OCI-M1 (cell line): ENCODE results near the gene MYL11.

ENCODE experiments used
- DNase-seq: peaks from one replicate; lab custom pipeline; 2025; lab: John Stamatoyannopoulos, UW

The MYL11 gene

GRCh38 chr16:30371248-30371816 is 3.3 kb upstream of the MYL11 start:
- DNase-seq, result no peak

GRCh38 chr16:30372038-30372712 is 2.4 kb upstream of the MYL11 start:
- no peak for DNase-seq

DNA sequence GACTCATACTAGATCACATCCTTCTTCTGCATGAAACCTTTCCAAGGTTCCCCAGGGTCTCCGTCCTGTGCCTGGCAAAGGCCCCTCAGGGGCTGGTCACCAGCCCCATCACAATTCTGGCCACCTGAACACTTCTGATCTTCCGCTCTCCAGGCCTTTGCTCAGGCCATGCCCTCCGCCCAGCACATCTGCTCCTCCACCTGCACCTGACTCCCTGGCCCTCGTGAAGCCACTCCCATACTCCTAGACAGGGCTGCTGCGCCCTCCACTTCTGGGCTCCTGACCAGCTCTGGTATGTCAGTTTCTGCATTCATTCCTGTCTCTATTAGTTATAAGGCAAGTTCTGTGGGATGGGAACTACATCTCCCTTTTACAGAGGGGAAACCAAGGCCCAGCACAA is 1.9 kb upstream of the MYL11 start:
- no peak for DNase-seq

DNA sequence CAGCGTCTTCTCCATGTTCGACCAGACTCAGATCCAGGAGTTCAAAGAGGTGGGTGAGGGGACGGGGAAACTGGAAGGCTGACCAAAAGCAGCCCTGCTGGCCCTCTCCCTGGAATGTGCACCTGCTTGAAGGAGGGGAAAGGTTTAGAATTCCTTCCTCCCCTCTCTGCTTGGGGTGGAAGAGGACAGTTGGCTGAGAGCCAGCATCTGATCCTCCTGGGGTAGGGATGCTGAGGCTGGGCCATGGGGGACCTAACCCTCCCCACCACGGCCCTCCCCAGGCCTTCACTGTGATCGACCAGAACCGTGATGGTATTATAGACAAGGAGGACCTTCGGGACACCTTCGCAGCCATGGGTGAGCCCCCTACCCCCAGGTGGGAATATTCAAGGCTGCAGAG is 1.3 kb downstream of the MYL11 start:
- no peak for DNase-seq

DNA sequence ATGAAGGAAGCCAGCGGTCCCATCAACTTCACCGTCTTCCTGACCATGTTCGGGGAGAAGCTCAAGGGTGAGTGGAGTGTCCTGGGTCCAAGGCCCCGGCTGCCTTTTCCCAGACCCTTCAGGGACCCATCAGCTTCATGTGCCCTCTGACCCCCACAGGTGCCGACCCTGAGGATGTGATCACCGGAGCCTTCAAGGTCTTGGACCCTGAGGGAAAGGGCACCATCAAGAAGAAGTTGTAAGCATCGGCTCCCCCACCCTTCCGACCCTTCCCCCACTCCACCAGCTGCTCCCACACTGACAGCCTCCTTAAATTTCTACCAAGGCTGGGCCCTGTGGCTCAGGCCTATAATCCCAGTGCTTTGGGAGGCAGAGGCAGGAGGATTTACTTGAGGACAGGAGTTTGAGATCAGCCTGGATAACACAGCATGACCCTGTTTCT is 1.9 kb downstream of the MYL11 start:
- no peak for DNase-seq

DNA sequence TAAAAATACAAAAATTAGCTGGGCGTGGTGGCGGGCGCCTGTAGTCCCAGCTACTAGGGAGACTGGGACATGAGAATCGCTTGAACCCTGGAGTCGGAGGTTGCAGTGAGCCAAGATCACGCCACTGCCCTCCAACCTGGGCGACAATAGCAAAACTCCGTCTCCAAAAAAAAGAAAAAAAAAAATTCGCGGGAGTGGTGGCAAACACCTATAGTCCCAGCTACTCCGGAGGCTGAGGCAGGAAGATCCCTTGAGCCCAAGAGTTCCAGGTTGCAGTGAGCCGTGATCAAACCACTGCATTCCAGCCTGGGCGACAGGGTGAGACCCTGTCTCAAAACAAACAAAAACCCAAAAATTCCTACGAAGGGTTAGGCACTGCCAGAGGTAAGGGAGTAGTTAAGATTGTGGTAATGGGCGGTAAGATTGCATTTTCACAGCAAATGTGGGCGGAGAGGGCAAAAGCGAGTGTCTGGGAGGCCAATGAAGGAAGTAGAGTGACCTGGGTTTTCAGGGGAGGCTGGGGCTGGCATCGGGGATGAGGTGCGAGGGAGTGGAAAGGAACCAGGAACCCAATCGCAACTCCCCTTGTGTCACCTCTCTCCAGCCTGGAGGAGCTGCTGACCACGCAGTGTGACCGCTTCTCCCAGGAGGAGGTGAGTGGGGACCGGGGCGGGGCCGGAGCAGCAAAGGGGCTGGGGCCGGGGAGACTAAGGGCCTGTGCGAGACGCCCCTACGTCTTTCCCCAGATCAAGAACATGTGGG is 2.6 kb downstream of the MYL11 start:
- DNase-seq, result no peak

GRCh38 chr16:30377812-30378235 is 3.2 kb downstream of the MYL11 start:
- peak; percentile 96 for DNase-seq

DNA sequence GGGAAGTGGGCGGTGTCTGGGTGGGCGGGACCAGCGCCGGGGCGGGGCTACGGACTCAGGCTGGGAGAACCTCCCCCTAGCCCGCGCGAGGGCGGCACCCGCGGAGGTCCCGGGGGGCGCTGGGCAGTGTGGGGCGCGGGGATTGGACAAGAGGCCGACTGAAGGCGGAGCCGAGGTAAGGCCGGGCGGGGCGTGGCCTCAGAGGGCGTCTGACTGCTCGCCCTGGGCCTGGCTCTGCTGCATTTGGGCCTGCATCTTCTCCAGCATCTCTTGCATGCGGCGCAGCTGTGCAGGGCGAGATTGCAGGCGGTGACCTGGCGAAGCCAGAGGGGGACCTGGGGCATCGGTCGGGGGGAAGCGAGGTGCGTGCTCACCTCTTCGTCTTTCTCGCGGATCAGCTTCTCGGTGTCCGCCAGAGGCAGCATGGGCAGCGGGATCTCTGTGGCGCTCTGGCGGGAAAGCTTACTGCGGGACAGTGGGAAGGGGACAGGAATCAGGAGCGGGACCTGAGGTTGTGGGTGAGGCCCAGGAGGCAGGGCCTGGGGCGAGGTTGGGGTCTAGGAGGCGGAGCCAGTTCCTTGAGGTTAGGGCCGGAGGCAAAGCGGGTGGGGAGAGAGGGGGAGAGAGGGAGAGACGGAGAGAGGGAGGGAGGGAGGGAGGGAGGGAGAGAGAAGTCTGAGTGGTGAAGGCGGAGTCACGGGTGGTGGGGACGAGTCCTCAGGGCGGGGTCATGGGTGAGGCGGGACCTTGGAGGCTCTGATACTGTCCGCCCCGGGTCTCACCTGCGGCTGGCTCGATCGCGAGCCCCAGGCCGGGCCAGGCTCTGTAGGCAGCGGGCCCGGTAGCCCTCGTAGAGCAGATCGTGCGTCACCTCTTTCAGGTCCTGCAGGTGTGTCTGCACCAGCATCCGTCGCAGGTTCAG is 3.9 kb downstream of the MYL11 start:
- peak; percentile 99 for DNase-seq

- DNase-seq, result no peak
These were observed 4.7 kb downstream of the MYL11 start for GRCh38 chr16:30379158-30379783.

DNA sequence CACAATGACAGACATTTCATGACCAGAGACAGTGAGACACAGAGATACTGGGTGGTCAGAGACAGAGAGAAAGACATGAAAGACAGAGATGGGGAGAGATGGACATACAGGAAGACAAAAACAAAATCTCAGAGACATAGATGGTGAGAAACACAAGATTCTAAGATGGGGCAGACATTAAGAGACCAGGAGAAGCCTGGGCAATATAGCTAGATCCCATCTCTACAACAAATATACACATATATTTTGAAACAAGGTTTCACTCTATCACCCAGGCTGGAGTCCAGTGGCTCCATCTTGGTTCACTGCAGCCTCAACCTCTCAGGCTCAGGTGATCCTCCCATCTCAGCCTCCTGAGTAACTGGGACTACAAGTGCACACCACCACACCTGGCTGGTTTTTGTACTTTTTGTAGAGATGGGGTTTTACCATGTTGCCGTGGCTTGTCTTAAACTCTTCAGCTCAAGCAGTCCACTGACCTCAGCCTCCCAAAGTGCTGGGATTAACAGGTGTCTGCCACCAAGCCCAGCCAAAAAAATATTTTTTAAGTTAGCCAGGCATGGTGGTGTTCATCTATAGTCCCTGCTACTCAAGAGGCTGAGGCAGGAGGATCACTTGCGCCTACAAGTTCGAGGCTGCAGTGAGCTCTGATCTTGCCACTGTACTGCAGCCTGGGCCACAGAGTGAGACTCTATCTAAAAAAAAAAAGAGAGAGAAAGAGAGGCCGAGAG is 5.6 kb downstream of the MYL11 start:
- DNase-seq, result no peak

- no peak for DNase-seq
These were observed 6.2 kb downstream of the MYL11 start for GRCh38 chr16:30380803-30381208.

DNA sequence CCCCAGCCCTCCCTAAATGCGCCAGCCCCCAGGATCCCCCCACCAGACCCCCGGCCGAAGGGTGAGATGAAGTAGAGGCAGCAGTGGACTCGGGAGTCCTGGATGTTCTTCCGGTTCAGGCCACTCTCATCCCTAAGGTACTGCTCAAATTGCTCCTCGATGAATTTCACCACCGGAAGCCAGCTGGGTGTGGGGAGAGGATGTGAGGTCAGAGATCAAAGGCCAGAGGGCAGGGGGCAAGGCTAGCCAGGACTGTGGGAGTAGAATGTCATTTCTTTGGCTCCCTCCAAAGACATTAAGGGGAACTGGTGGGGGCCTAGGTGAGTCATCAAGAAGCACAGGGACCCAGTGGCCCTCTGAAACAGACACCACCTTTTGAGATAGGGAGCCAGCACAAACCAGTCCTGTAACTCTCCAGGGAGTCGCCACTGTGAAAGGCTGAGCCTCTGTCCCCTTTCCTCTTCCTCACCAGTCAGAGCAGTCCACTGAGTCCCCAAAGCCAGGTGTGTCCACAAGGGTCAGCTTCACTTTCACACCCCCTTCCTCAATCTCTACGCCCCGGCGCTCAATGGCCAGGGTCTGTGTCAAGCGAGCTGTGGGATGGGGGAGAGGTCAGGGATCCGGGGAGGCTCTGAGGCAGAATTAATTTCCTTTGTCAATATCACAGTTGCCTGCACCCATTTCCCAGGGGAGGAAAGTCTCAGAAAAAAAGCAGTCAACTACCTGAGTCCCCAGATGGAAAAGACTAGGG is 6.9 kb downstream of the MYL11 start:
- peak; percentile 29 for DNase-seq

- DNase-seq, result no peak
These were observed 7.7 kb downstream of the MYL11 start, which contains the start of gene SEPTIN1 for GRCh38 chr16:30382111-30382881. TSS of gene SEPTIN1 (minus strand) at chr16:30382561. CDS start at chr16:30382542, 19 bp downstream.

DNA sequence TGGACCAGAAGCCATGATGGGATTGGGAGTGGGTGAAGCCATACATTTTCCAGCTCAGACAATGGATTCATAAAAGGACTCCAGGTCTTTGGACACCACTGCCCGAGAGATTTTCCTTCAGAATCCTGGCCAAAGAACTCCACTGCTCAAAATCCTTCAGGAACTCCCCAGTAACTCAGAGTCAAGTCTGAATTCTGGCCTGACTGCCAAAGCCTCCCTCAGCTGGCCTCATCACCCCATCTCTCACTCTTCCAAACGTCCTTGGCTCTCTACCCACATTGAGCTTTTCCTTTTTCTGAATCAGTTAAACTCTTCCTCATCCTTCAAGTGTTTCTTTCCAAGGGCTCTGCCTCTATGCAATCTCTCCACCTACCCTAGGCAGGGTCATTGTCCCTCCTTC is 8.9 kb downstream of the MYL11 start:
- DNase-seq, result no peak

GRCh38 chr16:30394592-30395154 is 20.1 kb downstream of the MYL11 start:
- DNase-seq, result peak; percentile 72

DNA sequence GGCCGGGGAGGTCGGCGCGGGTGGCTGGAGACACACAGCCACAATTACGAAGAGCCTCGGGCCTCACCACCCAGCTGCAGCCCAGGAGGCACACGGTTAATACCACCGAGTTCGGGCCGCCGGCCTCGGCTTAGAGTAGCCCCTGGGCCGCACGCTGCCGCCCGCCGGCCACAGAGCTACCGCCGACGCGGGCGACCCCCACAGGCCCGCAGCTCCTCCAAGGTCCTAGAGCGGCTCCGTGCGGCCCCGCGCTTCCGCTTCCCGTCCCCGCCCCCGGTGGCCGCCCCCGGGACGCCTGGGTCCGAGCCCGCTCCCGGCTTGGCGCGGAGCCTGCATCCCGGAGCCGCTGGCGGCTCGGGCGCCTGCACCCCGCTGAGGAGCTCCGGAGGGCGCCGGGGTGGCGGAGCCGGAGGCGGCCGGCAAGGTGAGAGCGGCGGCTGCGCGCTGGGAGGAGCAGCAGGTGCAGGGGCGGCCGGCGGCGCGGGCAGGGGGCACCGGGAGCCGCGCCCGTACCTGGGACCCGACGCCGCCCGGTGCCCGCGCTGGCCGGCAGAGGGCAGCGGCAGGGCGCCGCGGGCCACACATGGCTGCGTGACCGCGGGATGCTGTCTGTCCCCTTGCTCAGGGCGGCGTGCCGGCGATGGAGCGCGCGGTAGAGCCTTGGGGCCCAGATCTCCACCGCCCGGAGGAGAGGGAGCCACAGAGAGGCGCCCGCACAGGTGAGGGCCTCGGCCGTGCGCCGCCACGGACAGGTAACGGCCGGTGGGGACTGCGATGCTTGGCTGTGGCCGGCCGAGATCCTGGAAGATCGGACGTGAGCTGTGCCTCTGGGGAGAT is 20.8 kb downstream of the MYL11 start, which contains the start of gene ZNF48:
Gene ZNF48 (plus strand): TSS at position 266 of the 837 bp plus-strand sequence. CDS start 375 bp downstream, at position 641.
- DNase-seq, result peak; percentile 97

GRCh38 chr16:30395992-30396585 is 21.5 kb downstream of the MYL11 start:
- DNase-seq, result peak; percentile 72
